ENCODE measurements around the gene ARFGEF3. TPM values are rescaled to one million over a fixed set of nuclear protein-coding genes. Genes with fewer than 3 reads are reported as not detected.

The ARFGEF3 gene
- total and polyA plus RNA-seq, 10 of the 15 experiments (the other 5 are each of a cell fraction or from before 2014, with no cell fraction given), result under 0.01 to 0.08 (median 0.02) TPM; not detected in 1

GRCh38 chr6:138346302-138347195 lies 184.8 kb downstream of the ARFGEF3 start:
- ChIA-PET POLR2A (no interaction called here), RAD21 (ENCODE audit: unreplicated experiment) (interaction anchor here (0.9 to 1.1 kb wide), 2 partner anchors 56 to 230 kb away, joined by 4 to 6 read pairs; no protein-coding TSS in a partner anchor), SMC1A (ENCODE audit: uncharacterized antibody, unreplicated experiment) (no interaction called here), CTCF (interaction anchor here (0.9 to 1.4 kb wide), 4 partner anchors 26 to 229 kb away, joined by 3 to 4 read pairs (median 4); no protein-coding TSS in a partner anchor)
- H3K79me2 ChIP-seq (ENCODE audit: control insufficient read depth, insufficient read depth, low read length), result no peaks in the 10 kb centered on the region
- H3K36me3 ChIP-seq (ENCODE audit: control insufficient read depth in 2 of 2, insufficient read depth in 2 of 2, low read length in 1 of 2), result no peaks in the 10 kb centered on the region
- H3K27me3 ChIP-seq (replicated peaks in 1 of 2; ENCODE audit: control insufficient read depth in 2 of 2, insufficient read depth in 2 of 2, low read length in 1 of 2), result no peaks in the 10 kb centered on the region
- H3K9ac ChIP-seq (ENCODE audit: control insufficient read depth, insufficient read depth, low read length), result no peak overlapping the region
- H3K9me3 ChIP-seq (replicated peaks; ENCODE audit: control insufficient read depth, insufficient read depth, low read length), result no peaks in the 10 kb centered on the region
- intact Hi-C loops (cut with micrococcal nuclease; ENCODE audit: unreplicated experiment), result no loop called here
- no TSS peak for BruUV-seq (replicated peaks)
- DNase-seq (ENCODE audit: low read depth, low spot score) (no peak), FAIRE-seq (no peak), ATAC-seq (no peak)
- no peaks in the 10 kb centered on the region for H3K4me1 ChIP-seq (ENCODE audit: control insufficient read depth, insufficient read depth, low read length)
- no peak overlapping the region for H3K27ac ChIP-seq (ENCODE audit: control insufficient read depth, insufficient read depth)
- no peak overlapping the region for H3K4me3 ChIP-seq
- H4K20me1 ChIP-seq (ENCODE audit: control insufficient read depth, insufficient read depth), result no peaks in the 10 kb centered on the region
- in situ Hi-C loops (cut with MboI), result no loop called here
- no peak overlapping the region for H2AFZ ChIP-seq (ENCODE audit: control insufficient read depth, low read depth, low read length)
- WGBS (ENCODE audit: insufficient coverage, insufficient replicate concordance, low lambda C conversion rate, missing lambda C conversion rate), result 43% methylated on average over 2 of the region's 2 CpGs
- no peak overlapping the region for H3K4me2 ChIP-seq (ENCODE audit: control insufficient read depth, insufficient read depth)
- TF ChIP-seq ZBTB40 (IDR thresholded peaks at IDR 0.05; ENCODE audit: borderline replicate concordance) (no peak), ESRRA (IDR thresholded peaks at IDR 0.05; ENCODE audit: low read length) (no peak), SPI1 (IDR thresholded peaks at IDR 0.05; ENCODE audit: borderline replicate concordance, insufficient read depth, low read depth, low read length) (no peak), NR2C2 (IDR thresholded peaks at IDR 0.05; ENCODE audit: borderline replicate concordance, control insufficient read depth, insufficient read length, low read depth) (no peak), SREBF1 (IDR thresholded peaks at IDR 0.05; ENCODE audit: low read length) (no peak), HDAC6 (IDR thresholded peaks at IDR 0.05; ENCODE audit: unreplicated experiment) (no peak), CBX3 (IDR thresholded peaks at IDR 0.05; ENCODE audit: borderline replicate concordance, low read depth) (no peak), IKZF1 (conservative IDR thresholded peaks at IDR 0.05) (no peak), IKZF2 (IDR thresholded peaks at IDR 0.05) (no peak), ZBTB11 (CRISPR knock-in tag; IDR thresholded peaks at IDR 0.05) (no peak)
- TF ChIP-seq, protein P1, sequence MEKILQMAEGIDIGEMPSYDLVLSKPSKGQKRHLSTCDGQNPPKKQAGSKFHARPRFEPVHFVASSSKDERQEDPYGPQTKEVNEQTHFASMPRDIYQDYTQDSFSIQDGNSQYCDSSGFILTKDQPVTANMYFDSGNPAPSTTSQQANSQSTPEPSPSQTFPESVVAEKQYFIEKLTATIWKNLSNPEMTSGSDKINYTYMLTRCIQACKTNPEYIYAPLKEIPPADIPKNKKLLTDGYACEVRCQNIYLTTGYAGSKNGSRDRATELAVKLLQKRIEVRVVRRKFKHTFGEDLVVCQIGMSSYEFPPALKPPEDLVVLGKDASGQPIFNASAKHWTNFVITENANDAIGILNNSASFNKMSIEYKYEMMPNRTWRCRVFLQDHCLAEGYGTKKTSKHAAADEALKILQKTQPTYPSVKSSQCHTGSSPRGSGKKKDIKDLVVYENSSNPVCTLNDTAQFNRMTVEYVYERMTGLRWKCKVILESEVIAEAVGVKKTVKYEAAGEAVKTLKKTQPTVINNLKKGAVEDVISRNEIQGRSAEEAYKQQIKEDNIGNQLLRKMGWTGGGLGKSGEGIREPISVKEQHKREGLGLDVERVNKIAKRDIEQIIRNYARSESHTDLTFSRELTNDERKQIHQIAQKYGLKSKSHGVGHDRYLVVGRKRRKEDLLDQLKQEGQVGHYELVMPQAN (conservative IDR thresholded peaks at IDR 0.05), result no peak

Measured in GM12878 (cell line).